HG02610 (cell line): Measurements from ENCODE around the gene CPLX3.

Experiments
- ATAC-seq: cut with Tn5 transposase; IDR thresholded peaks from one replicate; pipeline ENCODE4 v1.9.1; 2021; ENCODE audit warnings: mild to moderate bottlenecking, moderate library complexity; ENCODE audit not compliant: unreplicated experiment

CPLX3 gene

DNA sequence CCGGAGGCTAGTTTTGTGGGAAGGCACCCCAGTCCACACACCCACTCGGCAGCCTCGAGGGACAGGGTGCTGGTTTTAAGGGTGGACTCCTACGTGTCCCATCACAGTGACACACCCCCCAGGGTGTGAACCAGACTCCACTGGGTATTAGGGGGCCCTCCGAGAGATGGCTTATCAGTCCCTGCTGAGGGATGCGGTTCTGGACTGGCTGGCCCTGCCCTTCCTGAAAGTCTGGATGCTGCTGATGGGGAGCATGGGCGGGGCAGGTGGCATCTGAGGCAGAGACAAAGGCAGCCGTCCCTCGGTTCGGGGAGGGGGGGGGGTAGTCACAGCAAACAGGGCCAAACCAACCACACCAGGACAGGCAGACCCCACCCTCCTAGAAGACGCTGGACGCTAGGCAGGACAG is 17.5 kb downstream of the CPLX3 start:
- no peak for ATAC-seq

DNA sequence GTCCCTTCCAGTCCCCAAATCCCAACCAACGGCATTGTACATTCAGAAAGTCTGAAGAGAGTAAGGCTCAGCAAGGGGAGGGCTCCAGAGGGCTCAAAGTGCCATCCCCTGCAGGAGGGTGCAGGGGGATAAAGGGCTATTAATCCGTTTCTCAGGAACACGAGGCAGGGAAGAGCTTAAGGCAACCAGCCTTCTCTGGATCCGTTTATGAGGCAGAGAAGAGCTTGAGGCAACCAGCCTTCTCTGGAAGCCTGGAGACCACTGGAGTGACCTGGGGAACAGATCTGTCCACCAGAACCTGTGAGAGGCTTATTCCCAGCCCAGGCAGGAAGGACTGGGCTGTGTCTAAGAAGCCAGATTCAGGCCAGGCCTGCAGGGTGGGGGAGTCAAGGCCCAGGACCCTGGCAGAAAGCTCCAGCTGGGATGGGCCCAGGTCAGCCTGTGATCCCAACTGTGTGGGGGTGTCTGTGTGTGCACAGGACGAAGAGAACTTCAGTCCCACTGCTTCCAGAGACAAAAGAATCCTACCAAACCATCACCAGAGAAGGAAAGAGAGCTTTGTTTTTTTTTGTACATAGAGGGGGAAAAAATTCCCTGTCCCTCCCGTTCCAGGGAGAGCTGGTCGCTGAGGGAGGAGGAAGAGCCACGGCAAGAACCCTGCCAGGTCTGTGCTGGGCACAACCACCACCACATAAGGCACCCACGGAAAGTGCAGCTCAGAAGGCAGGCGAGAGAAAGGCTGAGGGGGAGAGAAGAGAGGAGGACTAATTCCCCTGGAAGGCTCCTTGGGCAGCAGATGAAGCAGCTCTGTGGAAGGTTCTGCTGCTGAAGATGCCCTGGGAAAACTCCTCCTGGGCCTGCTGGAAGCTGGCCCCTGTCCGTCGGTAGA is 18.1 kb downstream of the CPLX3 start:
- ATAC-seq: no peak

DNA sequence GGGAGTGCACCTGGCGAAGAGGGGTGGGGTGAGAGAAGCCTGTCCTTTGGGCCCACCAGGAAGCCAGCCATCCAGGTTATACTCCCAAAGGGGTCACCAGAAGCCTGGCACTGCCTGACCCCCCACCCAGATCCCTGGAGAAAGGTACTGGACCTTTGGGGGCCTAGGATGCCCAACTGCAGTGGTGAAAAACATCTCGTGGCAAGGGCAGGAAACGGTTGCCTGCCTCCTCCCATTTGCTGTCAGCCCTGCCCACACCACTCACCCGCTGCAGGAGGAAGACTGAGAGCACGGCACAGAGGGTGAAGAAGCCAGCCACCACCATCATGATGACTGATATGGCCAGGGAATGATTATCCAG is 18.8 kb downstream of the CPLX3 start:
- ATAC-seq: no peak

DNA sequence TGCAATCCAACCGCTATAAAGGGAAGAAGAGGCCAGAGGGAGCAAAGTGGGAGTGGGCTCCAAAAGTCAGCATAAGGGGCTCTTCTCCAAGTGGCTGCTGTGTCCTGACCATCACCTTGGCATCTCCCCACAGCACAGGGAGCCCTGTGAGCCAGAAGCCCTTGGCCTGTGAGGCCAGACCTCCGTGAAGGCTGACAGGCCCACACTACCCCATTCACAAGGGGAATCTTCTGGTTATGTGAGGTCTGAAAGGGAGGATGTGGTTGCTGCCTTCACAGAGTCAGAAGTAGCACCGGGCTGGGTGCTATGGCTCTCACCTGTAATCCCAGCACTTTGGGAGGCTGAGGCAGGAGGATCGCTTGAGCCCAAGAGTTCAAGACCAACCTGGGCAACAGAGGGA is 19.2 kb downstream of the CPLX3 start:
- no peak for ATAC-seq

GRCh38 chr15:74847432-74847831 is 21.0 kb downstream of the CPLX3 start:
- ATAC-seq: no peak

- ATAC-seq: no peak
These were observed 24.0 kb downstream of the CPLX3 start for GRCh38 chr15:74850393-74850792.

GRCh38 chr15:74851960-74852359 is 25.5 kb downstream of the CPLX3 start:
- no peak for ATAC-seq

- no peak for ATAC-seq
These were observed 28.1 kb downstream of the CPLX3 start for GRCh38 chr15:74854453-74855022.

DNA sequence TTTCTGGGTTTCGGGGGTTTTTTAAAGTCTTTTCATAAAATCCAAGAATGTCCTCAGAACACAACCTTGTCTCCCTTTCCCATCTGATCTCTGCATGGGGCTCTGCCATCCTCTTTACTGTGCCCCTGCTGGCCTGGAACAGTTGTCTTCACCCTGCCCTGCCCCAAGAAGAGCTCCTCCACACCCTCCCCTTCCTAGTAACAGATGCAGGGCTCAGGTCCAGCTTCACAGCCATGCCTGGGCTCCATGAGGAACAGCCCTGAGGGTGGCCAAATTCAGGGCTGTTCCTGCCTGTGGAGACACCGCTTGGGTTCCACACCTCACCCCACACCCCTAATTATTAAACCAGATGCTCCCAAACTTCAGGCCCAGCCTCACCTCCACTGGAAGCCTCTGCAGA is 29.4 kb downstream of the CPLX3 start:
- no peak for ATAC-seq

DNA sequence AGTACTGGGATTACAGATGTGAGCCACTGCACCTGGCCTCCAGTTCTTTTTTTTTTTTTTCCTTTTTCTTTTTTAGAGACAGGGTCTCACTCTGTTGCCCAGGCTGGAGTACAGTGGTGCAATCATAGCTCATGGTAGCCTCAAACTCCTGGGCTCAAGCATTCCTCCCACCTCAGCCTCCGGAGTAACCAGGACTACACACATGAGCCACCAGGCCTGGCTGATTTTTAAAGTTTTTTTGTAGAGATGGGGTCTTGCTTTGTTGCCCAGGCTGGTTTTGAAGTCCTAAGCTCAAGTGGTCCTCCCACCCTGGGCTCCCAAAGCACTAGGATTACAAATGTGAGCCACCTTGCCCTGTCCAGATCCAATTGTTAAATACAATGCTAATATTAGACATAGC is 30.1 kb downstream of the CPLX3 start:
- no peak for ATAC-seq

DNA sequence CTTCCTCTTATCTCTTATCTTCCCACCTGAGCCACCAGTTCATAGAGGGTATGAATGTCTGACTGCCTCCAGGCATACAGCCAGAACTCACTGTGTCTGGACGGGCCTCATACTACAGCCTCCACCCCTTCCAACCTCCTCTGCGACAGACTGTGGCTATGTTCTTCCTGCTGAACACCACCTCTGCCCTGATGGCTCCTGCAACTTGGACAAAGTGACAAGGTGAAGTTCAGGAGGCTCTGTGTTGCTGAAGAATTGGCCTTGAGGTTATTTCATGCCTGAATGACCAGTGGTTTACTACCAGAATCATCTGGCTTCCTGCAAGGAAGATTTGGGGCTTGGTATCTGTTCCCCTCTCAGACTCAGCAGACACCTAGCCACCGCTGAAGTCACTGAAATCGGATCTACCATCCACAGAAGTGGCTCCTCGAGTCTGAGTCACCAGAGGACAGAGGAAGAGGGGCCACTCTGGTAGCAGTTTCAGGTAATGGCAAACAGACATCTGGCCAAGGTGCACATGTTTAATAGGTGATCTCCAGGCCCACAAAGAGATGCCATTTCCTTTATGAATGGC is 30.7 kb downstream of the CPLX3 start:
- peak; percentile 68 for ATAC-seq

GRCh38 chr15:74857671-74858368 is 31.4 kb downstream of the CPLX3 start:
- ATAC-seq: no peak

GRCh38 chr15:74858369-74858740 is 31.9 kb downstream of the CPLX3 start:
- ATAC-seq: no peak

GRCh38 chr15:74863239-74864056 is 37.0 kb downstream of the CPLX3 start:
- ATAC-seq: no peak

DNA sequence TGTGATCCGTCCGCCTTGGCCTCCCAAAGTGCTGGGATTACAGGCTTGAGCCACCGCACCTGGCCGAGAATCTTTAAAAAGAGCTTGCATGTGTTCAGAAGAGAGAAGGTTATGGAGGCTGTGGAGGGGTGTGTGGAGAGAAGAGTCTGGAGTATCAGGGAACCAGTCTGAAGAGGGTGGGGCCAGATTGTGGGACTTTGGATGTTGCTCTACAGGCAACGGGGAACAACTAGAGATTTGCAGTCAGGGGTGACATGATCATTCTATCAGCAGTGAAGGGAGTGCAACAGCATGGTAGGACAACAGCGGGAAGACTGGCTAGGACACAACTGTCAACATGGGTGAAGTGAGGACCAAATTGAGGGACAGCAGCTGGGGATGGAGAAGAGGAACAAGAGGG is 37.9 kb downstream of the CPLX3 start:
- ATAC-seq: no peak

DNA sequence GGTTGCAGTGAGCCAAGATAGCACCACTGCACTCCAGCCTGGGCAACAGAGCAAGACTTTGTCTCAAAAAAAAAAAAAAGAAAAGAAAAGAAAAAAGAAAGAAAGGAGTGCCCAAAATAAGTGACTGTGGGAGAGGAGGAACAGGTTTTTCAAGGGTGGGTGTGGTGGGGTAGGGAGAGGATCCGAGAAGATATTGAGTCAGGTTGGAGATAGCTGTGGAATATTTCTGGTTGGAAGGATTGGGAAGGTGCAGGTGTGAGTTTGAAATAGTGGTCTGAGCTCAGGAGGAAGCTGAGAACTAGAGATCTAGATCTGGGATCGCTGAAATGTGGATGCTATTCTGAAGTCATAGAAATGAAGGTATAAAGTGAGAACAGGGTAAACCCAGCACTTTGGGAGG is 38.9 kb downstream of the CPLX3 start:
- no peak for ATAC-seq

GRCh38 chr15:74866090-74866489 is 39.7 kb downstream of the CPLX3 start:
- ATAC-seq: no peak

- ATAC-seq: no peak
These were observed 41.1 kb downstream of the CPLX3 start for GRCh38 chr15:74867466-74868038.

DNA sequence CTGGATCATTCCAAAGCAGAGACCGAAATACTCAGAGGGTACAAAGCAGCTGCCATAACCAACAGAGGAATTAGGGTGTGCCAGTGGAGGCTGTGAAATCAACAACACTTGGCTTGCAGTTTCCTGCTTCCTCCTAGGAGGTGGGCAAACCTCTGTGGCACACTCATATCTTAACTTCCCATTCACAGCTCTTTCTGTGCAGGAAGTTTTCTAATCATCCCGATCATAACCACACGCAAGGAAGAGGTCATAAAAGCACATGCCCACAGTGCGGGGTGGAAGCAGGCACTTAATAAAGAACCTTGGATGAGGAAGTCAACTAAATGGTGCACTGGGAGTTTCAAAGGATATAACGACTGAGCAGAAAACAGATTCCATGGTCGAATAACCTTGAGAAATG is 41.6 kb downstream of the CPLX3 start:
- no peak for ATAC-seq

DNA sequence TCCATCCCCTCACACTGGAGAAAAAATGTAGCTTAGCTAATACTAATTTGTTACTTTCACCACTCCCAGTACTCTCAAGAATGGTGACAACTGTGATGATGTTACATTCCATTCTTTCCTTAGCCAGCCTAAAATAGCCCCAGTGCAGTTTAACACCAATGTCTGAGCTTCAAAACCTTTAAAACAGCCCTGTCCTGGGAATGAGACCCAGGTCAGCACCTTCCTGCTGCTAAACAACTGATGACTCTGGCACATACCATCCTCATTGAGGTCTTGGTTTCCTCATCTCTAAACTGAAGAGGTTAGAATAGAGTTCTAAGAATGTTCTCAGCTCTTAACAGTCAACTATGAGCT is 42.9 kb downstream of the CPLX3 start:
- no peak for ATAC-seq
